NCI-H446 (cell line): ENCODE measurements around the gene GPA33.
A peak's percentile ranks its signal among the peaks of the same experiment; 100 is the strongest.

Experiments used
- DNase-seq, 2 experiments: peaks; one replicate each; lab custom pipeline; 2025; lab: John Stamatoyannopoulos, UW

The GPA33 gene

DNA sequence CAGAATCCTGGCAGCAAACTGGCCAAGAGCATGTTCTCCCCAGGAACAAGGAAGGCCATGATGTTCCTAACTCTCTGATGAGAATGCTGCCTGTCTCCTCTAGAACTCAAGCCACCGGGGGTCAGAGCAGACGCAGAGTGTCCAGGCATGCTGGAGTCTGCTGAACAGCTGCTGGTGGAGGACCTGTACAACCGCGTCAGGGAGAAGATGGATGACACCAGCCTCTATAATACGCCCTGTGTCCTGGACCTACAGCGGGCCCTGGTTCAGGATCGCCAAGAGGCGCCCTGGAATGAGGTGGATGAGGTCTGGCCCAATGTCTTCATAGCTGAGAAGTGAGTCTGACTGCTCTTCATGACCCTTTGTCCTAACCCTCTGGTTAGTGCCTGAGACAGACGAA lies 27.0 kb upstream of the GPA33 start:
- no peak for DNase-seq

DNA sequence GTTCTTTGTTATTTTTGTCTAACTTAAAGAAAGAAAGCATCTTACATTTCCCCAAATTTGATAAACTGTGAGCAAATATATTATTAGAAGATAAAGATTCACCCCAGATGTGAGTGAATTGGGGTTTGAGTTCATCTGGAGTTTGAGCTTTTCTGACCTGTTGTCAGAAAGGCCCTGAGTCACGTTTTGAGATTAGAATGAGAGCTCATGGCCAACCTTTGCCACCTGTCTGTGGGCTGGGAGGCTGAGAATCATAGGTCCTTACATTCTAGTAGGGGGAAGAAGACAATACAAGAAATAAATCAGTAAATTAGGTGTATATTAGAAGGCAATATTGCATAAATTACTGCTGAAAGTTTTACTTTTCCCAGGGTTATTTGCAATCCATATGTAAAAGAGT lies 26.0 kb upstream of the GPA33 start:
- DNase-seq, result no peak

DNA sequence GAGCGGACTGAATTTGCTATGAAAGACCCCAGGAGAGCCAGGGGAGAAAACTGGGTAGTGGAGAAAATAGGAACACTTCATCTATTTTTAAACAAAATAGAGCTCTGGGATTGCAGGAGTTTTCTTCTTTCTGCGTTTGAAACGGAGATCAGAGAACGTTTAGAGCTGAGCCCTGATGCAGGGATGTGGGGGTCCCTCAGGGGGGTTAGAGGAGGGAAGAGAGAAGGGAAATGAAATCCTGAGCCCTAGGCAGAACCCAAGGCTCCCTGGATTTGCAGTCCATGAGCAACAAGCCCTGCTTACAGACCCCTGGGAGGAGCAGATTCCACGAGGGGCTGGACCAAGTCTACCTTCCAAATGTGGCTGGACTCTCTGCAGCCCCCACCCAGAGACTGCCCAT lies 25.5 kb upstream of the GPA33 start:
- DNase-seq, result no peak

DNA sequence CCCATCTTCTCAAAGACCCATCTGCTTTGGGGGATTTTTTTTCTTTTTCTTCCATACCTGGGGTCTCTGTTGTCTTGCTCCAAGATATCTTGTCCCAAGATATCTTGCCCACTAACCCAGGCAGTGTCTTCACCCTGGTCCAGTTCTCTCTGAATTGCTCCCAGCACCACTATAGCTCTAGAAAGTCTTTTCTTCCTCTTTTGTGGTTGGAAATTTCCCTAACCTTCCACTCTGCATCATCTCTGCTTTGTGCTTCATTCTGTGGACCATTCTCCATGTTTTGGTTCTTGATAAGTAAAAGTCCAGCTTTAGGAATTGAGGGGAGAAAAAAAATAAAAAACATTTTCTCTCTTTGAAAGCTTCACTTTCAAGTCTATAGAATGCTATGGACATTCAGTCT lies 24.5 kb upstream of the GPA33 start:
- no peak for DNase-seq

DNA sequence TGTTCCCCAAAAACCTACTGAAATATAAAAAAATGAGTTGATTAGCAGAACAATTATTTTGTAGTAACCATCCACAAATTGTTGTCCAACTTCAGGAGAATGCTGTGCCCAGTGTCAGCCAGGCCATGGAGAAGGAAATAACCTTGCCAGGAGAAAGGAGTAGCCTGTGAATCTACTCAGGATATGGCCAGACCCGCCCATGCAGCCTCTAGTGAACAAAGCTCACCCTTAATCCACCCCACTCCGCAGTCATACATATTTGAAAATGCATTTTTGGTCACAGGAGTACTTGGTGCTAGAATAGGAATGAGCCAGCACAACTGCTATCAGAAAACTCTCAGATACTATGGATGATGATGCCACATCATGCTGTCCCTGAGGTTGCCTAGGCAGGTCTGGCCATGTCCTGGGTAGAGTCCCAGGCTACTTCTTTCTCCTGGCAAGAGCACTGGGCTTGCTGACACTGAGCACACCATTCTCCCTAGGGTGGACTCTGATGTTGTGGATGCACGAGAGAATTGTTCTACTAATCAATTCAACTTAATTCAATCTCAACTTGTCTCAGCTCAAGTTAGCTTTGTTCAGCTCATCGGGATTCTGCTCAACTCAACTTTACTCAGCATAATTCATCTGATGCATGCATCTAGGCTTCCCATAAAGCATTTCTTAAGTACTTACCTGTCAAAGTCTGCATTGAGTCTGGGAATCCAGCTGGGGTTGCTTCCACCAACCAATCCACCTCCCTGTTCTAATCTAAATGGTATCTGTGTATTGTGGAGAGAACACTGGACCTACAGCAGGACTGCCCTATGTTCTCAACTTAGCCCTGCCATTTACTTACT lies 21.9 kb upstream of the GPA33 start:
- no peak for DNase-seq

DNA sequence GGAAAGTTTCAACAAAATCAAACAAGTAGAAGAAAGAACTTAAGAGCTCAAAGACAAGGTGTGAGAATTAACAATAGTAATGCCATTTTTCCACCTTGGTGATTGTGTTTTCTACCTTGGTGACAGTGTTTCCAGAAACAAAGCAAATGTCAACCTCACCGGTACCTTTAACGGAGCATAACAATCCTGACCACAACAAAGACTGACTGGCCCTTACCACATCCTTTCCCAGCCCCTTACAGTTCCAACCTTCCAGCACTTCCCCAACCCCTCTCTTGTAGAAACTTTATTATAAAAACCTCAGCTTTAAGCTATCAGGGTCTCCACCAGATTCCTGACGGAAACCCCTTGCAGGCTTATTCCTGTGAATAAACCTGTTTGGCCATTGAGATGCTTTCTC lies 20.4 kb upstream of the GPA33 start:
- no peak for DNase-seq

DNA sequence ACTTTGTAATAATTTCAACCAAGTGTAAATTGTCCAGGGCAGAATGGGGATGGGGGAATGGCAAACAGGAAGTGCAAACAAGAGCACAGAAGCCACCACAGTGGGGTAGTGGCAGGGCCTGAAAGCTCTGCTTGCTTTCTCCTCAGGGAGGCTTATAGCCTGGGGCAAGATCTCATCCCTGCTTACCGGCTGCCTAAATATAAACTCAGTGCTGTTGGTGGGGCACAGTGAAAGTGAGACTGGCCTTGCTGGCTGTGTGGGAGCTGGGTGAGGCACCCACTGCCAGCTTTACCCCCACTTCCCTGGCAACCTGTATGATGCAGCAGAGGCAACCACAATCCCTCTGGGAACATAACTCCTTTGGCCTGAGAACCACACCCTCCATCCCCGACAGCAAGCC lies 18.9 kb upstream of the GPA33 start:
- DNase-seq, result no peak

DNA sequence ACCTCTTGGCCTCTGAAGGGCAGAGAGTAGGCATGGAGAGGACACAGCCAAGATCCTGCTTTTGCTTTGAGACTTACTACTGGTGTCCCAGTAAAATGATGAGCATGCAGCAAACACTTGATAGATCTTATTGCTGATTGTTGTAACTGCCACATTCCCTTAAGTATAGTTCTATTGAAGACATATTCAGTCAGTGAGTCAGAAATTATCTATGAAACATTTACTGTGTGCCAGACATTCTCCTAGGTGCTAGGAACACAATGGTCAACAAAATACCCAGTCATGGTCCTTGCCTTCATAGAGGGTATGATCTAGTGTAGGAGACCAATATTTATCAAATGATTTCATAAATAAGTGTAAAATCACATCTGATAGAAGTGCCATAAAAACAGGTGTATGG lies 17.3 kb upstream of the GPA33 start:
- no peak for DNase-seq

DNA sequence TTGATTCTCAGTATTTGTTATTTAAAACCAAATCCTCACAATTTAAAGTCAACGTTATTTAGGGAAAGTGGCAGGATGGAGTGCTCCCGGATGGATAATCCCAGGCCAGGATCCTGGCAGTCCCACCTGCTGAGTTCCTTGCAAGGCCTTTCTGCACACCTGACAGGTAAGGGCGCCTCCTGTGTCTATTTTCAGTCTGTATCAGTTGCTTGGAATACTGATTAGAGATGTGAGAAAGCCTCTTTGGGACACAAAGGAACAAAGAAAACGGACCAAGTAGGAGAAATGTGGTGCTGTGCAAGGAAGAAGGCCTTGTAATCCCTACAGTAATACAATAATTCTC lies 15.9 kb upstream of the GPA33 start:
- no peak for DNase-seq

DNA sequence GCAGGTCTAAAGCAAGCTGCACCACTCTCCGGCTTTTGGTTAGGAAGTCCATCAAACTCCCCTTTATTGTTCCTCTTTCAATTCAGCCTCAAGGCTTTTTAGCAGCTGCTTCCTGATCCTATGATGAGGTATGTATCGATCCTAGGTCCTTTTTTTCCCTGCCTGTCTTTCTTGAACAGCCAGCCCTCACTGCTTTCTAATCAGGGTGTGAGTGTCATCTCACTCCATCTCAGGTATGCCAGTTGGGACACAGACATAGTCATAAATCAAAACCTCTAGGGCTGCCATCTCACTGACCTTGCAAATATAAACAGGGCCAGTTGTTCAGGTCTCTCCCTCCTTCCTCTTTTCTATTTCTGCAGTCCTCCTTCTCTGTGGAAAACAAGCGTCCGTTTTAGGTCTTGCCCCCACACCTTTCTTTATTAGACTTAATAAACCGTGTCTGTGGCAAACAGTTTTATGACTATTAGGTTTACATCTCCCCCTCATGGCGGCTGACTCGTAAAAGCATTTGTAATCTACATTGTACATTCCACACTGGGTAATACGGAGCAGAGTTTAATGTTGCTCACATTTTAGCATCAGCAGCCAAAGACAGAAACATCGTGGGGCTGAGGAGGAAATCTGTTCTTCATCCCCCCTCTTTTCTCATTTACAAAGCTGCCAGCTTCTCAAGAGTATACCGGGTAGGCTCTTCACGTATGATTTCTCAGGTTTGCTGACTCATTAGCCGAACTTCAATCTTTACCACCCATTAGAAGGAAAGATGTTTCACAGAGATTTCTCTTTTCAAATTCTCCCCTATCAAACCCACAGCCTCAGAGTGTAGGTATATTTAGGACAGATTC lies 15.3 kb upstream of the GPA33 start:
- DNase-seq, result no peak

DNA sequence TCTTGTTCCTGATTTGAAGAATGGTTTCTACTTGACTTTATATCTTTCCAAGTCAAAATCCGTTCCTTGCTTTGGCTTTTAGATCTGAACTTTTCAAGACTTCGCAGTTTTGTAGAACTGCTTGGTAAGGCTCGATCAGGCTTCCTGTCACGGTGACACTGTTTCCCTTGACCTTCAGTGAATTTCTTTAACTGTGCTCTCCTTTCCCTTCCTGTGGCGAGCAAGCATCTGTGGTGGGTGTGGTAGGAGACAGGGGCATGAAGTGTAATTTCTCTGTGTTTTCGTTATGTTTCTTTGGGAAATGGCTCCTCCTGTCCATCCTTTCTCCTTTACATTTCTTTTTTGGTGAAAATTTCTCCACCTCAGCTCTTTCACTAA lies 14.1 kb upstream of the GPA33 start:
- no peak for DNase-seq

DNA sequence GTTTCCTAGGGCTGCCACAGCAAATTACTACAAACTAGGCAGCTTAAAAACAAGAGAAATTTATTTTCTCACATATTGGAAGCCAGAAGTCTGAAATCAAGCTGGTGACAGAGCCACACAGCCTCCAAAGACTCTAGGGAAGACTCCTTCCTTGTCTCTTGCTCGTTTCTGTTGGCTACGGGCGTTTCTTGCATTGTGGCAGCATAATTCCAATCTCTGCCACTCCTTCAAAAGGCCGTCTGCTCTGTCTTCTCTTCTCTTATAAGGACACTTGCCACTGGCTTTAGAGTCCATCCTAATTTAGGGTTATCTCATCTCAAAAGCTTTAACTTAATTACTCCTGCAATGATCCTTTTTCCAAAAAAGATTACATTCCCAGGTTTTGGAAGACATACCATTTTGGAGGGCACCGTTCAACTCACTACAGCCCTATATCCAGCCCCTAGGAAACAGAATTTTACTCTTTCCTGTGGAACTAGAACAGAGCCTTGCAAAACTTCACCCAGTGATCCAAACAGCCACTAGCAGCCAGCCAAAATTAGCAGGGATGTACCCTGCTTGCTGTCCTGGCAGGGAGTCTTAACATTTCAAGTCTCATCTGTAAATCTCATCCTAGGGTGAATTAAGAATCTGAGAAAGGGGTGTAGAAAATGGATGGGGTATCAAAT lies 12.9 kb upstream of the GPA33 start:
- no peak for DNase-seq

DNA sequence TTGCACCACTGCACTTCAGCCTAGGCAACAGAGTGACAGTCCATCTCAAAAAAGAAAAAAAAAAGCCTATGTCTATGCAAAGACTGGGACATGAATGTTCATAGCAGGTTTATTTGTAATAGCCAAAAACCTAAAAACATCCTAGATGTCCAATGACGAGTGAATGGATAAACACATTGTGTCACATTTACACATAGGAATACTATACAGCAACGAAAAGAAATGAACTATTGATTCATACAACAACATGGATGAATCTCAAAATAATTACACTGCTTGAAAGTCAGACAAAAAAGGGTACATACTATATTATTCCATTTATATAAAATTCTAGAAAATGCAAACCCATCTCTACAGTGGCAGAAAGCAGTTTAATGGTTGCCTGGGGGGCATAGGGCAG lies 11.6 kb upstream of the GPA33 start:
- no peak for DNase-seq

DNA sequence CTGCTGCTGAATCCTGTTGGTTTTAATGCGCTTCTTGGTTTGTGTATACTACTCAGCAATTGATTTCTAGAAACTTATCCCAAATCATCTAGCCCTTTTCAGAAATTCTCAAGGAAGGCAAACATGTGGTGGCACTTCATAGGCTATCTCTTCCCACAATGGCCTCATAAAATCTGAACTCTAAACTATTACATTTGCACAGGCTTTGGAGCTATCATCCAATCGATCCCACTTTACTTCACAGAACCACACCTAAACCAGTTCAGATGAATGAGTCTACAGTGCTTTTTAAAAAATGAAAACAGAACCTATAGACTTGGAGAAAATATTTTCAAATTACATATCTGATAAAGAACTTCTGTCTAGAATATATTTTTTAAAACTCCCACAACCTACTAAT lies 10.6 kb upstream of the GPA33 start:
- no peak for DNase-seq

DNA sequence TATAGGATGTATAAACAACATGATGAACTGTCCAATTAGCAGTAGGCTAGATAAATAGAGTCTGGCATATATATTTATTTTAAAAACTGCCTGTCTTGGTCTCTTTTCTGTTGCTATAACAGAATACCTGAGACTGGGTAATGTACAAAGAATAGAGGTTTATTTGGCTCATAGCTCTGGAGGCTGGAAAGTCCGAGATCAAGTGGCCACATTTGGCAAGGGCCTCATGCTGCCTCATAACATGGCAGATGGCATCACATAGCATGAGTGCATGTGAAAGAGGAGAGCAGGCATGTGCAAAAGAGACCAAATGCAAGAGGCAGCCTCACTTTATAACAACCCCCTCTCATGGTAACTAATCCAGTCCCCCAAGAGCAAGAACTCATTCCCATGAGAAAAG lies 9.7 kb upstream of the GPA33 start:
- DNase-seq, result peak in 1 of 2 experiments; percentile 10

DNA sequence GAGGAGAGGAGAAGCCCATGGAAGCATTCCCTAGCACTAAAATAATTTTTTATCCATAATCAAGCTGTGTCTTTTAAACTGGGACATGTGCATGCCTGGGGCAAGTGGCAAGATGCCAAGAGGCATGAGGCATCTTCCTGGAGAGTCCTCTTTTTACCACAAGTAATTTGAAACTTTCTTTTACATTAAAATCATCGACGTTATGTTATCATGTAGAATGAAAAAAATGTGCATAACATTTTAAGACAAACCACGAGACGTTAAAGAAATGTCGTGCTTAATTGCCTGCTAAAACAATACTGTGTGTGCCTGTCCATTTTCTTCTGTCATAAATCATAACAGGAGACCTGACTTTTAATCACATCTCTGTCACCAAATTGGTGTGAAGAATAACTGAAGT lies 5.2 kb upstream of the GPA33 start:
- peak in 1 of 2 experiments; percentile 30 for DNase-seq

DNA sequence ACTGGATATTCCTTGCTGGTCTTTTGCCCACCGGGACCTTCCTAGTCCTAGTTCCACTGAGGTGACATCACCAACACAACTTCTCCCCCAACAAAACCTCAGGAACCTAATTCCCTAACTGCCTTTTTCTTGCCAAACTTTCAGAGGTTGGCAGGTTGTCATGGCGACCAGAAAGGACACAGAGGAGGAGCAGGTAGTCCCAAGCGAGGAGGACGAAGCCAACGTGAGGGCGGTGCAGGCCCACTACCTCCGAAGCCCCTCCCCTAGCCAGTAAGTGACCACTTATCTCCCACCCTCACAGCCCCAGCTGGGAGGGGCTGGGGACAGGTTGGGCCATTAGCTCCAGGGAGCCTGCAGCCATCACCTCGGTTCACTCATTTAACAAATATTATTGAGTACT lies 4.5 kb upstream of the GPA33 start:
- DNase-seq, result no peak

DNA sequence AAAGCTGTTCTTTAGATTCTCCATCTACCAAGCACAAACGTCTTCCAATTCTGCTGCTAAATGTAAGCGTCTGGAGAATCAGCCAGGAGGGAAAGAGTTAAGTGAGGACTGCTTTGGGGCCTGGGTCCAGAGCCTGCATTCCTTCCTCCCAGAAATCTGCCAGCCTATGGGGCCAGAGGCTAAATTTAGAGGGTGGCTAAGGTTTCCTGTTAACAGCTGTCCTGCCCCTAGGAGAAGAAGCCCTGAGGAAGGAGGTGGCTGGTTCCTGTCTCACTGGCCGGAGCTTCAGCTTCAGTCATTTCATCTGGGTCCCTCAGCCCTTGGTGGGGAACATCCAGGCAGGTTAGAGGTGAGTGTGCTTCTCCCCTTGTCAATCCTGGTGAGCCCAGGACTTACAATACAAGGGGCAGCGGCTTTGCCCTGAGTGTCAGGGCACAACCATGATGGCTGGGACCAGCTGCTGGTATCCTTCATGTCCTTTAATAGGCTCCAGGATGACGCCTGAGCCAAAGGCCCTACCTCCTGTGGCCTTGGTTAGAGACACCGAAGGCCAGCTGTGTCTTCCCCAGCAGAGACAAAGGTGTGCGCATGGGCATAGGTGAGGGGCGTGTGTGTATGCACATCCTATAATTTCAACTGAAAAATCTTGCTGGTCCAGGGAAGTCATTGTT lies 3.8 kb upstream of the GPA33 start, which contains the start of gene STYXL2:
Gene STYXL2, plus strand, starts transcription at position 230 of the 671 bp plus-strand sequence. CDS start 775 bp downstream, outside the sequence.
- DNase-seq, result no peak

DNA sequence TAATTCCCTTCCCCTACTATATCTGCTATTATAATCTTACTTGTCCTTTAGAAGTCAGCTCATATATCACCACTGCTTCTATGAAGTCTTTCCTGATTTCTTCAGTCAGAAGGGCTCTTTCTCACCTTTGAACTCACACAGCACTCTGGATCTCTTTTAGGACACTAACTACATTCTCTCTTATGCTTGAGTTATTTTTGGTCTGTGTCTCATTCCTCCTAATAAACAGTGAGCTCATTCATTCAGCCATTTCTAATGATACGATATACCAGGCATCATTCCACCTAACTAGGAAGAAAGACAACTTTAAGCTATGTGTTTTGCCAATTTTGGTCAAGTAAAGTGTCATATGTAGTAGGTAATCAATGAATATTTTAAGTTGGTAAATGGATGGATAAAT lies 2.5 kb upstream of the GPA33 start:
- DNase-seq, result no peak

DNA sequence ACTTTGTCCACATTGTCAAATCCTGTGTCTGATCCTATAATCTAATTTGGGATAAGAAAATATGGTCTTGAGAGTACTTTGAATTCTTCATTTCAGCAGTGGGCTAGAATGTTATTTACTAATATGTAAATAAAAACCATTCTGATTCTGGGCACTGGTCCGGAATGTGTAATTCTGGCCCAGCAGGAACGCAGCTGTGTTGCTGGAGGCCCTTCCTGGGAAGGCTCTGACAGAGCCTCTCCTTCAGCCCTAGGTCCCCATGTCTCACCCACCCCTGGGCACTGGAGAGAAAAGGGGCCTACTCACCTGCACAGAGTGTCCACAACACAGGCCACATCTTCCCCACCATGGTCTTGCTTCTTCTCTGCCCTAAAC lies 251 bp downstream of the GPA33 start:
- DNase-seq, result no peak

DNA sequence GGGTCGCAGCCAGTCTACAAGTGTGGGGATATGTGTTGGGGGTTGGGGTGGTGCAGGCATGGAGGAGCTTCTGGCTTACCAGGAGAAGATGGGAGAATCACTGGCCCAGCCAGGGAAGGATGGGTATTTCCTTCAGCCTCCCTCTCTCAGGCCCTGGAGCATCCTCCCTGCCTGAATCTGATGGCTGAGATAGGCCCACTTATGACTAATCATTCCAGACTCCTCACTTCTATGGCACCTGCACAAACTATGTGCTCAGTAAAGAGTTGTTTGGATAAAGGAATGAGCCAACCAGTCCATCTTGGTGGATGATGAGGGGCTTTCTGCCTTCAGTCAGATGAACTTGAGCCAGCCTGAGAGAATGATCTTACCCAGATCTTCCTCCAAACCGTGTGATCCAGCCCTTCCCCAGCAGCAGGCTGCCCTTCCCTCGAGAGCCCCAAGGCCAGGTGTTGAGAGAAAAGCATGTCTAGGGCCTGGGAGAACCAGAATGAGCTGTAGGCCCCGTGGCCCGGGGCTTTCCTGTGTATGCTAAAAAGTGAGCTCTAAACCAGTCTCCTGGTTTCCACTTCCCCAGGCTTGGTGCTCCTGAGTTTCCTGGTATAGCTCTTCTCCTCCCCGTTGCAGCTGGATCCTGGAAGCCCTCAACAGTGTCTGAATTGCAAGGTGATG lies 1.3 kb downstream of the GPA33 start:
- DNase-seq, result no peak

DNA sequence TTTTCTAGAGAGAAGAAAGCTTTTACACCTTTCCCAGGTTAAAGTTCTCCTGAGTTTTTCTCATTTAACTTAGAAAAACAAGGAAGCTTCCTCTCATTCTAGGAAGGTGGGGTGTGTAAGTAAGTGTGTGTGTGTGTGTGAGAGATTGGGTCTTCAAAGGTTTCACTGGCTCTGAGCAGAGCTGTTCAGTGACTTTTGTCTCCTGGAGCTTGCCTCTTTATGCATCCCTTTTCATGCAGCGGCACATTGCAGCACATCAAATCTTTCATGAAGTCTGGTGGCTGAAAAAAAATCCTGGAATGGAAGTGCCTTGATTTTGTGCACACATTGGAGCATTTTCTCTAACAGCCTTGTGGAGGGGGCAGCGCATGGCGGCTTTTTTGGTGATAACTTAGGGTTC lies 3.4 kb downstream of the GPA33 start:
- DNase-seq, result no peak
